ENCODE results near the gene ZBED5.

- TF ChIP-seq POLR2A (IDR thresholded peaks at IDR 0.05) (no peak), CTCF (IDR thresholded peaks at IDR 0.05) (no peak)
These were observed 9.6 kb downstream of the ZBED5 start for GRCh38 chr11:10847960-10848860.
